ENCODE data around the gene KCNB1. TPM values are rescaled to one million over a fixed set of nuclear protein-coding genes. Genes with fewer than 3 reads are reported as not detected.
"Not testable (repeated sequence)": the region's sequence is repeated elsewhere in the genome, so short reads cannot be mapped to it uniquely, and the experiment has no call there.

Gene KCNB1
- total RNA-seq, 1 donor from 2014 or later, result 2.8 TPM

GRCh38 chr20:49316704-49317103, 165.8 kb downstream of the KCNB1 start:
- no peak overlapping the region for H3K4me3 Mint-ChIP-seq
- TF ChIP-seq CTCF (conservative IDR thresholded peaks at IDR 0.05), result no peak
- H3K27me3 Mint-ChIP-seq (ENCODE audit: low read depth), result peaks cover 93% of the 10 kb centered on the region

GRCh38 chr20:49315580-49315979, 166.9 kb downstream of the KCNB1 start:
- no peak overlapping the region for H3K4me3 Mint-ChIP-seq
- no peak for DNase-seq (ENCODE audit: low read depth, low spot score)
- no peak overlapping the region for H3K27ac Mint-ChIP-seq (ENCODE audit: unreplicated experiment)
- no peak for TF ChIP-seq CTCF (conservative IDR thresholded peaks at IDR 0.05)
- peaks cover 2% of the 10 kb centered on the region for H3K36me3 Mint-ChIP-seq (ENCODE audit: low read depth)
- peaks cover 7% of the 10 kb centered on the region for H3K9me3 Mint-ChIP-seq
- H3K4me1 Mint-ChIP-seq, result peaks cover 6% of the 10 kb centered on the region
- H3K27me3 Mint-ChIP-seq (ENCODE audit: low read depth), result peaks cover 91% of the 10 kb centered on the region

More at GRCh38 chr20:49316704-49317103, 165.8 kb downstream of the KCNB1 start:
- H3K9me3 Mint-ChIP-seq, result peaks cover 7% of the 10 kb centered on the region
- no peak overlapping the region for H3K27ac Mint-ChIP-seq (ENCODE audit: unreplicated experiment)
- peaks cover 6% of the 10 kb centered on the region for H3K4me1 Mint-ChIP-seq
- DNase-seq (ENCODE audit: low read depth, low spot score), result no peak
- H3K36me3 Mint-ChIP-seq (ENCODE audit: low read depth), result peaks cover 2% of the 10 kb centered on the region

- not testable (repeated sequence) for DNase-seq (ENCODE audit: low read depth, low spot score); H3K4me1 Mint-ChIP-seq; H3K4me3 Mint-ChIP-seq; H3K27ac Mint-ChIP-seq (ENCODE audit: unreplicated experiment); H3K36me3 Mint-ChIP-seq (ENCODE audit: low read depth); H3K9me3 Mint-ChIP-seq
- H3K27me3 Mint-ChIP-seq (ENCODE audit: low read depth), result peaks cover 89% of the 10 kb centered on the region
Measured at GRCh38 chr20:49314052-49314451, 168.4 kb downstream of the KCNB1 start.

Other genes with a start within 250 kb of the KCNB1 start
- gene ZNFX1, start 204.6 kb downstream of the KCNB1 start, total RNA-seq, result 10.0 and 10.4 TPM in 2 replicates
- 7.1 and 9.8 TPM in 2 replicates for gene PTGIS, start 85.5 kb upstream of the KCNB1 start, total RNA-seq
- gene B4GALT5, start 231.2 kb upstream of the KCNB1 start, total RNA-seq, result 48.9 and 49.0 TPM in 2 replicates

Data from neural crest cell (in vitro differentiated cells).